NOMO-1 (cell line): ENCODE results near the gene IGSF23.
"Not testable (repeated sequence)": the region's sequence is repeated elsewhere in the genome, so short reads cannot be mapped to it uniquely, and the experiment has no call there.

ENCODE experiments used
- DNase-seq, 2 experiments: peaks; one replicate each; lab custom pipeline; 2025; ENCODE audit not compliant: unreplicated experiment in 2 of 2; lab: John Stamatoyannopoulos, UW

IGSF23 gene

DNA sequence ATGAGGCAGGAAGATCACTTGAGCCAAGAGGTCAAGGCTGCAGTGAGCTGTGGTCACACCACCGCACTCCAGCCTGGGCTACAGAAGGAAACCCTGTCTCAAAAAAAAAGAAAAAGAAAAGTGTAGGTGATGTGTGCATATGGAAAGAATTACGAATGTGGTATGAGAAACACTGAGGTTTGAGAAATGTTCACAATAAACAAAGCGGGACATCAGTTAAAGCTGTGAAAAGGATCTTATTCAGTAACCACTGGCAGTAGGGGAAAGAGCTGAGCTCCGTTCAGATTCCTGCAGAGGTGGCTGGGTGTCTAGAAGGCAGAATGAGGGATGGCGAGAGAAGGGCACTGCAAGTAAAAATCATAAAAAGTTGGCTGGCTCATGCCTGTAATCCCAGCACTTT, 4.1 kb upstream of the IGSF23 start:
- DNase-seq, result no peak

DNA sequence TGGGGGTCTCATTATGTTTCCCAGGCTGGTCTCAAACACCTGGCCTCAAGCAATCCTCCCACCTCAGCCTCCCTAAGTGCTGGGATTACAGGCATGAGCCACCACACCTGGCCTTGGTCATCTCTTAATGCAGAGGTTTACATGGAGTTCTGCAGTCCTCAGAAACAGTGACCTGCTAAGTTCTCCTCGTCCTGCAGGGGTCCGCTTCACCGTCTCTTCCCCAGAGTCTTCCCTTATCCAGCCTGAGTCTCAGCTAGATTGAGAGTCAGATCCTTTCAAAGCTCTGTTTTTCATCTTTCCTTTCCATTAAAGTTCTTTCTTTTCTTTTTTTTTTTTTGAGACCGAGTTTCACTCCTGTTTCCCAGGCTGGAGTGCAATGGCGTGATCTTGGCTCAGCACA, 2.9 kb upstream of the IGSF23 start:
- not testable (repeated sequence) for DNase-seq

DNA sequence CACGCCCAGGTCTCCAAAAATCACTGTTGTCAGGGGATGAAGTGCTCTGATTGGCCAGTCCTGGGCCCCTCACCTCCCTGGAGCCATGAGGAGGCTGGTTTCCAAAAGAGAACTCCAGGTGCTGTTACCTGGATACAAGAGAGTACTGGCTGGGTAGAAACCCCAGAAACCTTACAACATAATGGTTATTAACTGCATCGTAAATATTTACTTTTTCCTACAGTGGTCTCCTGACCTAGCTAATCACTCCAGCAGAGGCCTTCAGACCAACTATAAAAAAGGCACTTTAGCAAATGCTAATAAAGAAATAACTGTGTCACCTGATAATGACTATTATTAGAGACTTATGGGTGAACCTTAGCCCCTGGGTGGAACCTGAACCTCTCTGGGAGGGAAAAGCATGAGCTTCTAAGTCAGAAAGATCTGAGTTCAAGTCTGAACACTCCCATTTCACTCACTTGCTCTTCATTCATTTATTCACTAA, 1.5 kb upstream of the IGSF23 start:
- DNase-seq, result no peak

DNA sequence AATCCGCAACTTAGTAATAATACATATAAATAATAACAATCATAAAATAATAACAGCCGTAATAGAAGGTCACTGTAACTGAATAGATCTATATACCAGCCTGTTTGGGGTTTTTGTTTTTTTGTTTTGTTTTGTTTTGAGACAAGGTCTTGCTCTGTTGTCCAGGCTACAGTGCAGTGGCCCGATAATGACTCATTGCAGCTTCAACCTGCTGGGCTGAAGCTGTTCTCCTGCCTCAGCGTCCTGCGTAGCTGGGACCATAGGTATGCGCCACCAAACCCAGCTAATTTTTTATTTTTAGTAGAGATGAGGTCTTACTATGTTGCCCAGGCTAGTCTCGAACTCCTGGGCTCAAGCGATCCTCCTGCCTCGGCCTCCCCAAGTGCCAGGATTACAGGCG, 950 bp downstream of the IGSF23 start:
- no peak for DNase-seq

DNA sequence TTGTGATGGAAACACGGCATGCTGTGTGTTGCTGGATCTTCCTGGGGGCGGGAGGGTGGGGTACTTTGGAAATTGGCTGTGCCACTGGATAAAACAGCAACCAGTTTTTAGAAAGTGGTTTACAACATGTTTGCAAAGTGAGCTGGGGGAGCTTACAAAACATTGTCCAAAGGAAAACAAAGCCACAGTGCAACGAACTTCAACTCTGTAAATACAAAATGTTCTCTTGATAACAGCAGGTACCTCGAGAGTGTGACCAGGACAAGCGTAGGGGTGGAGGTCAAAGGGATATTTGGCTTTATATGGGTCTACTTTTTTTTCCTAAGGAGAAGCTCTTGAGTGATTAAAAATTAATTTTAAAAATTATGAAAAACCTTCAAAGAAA, 2.5 kb downstream of the IGSF23 start:
- peak in 1 of 2 experiments; percentile 24 for DNase-seq

DNA sequence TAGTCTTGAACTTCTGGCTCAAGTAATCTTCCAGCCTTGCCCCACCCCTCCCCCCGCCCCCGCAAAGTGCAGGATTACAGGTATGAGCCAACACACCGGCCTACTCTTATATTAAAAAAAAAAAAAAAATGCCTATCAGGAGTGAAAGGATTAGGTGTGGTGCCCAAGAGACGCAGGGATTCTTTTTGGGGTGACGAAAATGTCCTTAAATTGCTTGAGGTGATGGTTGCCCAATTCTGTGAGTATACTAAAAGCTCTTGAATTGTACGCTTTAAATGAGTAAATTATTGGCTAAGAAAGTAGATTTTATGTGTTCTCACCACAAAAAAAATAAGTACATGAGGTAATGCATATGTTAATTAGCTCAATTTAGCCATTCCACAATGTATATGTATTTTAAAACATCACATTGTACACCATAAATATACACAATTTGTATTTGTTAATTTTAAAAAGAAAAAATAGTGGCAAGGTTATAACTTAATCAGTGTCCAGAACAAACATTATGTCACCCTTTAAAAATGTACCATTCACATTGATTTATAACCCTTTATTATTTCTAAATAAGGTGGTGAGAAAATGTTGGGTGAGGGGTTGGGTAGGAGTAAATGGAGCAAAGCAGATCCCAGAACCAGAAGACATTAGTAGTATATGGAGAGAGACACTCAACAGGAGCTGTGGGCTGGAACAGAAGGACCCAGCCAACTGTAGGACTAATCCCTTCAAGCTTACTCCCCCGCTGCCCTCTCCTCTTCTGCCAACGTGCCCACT, 3.9 kb downstream of the IGSF23 start:
- no peak for DNase-seq

DNA sequence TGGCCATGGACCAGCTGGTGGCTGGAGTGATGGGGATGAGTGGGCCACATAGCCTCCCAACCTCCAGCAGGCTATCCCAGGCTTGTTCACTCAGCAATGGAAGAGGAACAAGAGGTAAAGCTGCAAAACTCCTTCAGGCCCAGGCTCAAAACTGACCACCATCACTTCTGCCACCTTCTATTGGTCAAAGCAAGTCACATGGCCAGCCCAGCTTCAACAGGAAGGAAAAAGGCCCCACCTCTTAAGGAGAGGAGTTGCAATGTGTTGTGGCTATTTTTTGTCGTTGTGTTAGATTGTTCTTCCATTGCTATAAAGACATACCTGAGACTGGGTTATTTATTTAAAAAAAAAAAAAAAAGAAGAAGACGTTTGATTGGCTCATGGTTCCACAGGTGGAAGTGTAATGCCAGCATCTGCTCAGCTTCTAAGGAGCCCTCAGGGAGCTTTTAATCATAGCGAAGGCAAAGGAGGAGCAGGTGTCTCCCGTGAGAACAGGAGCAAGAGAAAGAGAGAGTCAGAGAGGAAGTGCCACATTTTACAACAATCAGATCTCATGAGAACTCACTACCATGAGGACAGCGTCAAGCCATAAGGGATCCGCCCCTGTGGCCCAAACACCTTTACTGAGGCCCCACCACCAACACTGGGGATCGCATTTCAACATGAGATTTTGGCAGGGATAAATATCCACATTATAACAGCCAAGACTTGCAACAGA, 5.4 kb downstream of the IGSF23 start:
- DNase-seq, result no peak

DNA sequence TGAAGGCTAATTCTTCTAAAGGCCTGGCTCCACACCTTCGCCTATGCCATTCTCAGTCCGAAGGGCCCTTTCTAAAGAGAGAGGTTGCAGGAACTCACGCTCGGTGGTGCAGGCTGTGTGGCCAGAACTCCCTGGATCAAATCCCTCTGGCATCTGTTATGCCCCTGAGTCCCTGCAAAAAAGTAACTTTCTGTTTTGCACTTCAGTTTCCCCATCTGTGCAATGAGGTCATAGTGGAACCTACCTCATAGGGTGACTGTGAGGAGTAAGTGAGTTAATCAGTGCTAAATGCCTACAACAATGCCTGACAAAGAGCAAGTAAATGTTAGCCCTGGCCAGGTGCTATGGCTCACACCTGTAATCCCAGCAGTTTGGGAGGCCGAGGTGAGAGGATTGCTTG, 7.3 kb downstream of the IGSF23 start:
- DNase-seq, result no peak

DNA sequence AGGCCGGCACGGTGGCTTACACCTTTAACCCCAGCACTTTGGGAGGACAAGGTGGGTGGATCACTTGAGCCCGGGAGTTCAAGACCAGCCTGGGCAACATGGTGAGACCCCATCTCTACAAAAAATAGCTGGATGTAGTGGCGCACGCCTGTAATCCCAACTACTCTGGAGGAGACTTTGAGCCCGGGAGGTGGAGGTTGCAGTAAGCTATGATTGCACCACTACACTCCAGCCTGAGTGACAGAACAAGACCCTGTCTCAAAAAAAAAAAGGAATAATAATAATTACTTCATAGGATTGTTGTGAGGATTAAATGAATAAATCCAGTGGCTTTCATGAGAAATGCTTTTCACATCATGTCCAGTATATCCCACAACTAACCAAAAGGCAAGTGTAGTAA, 8.0 kb downstream of the IGSF23 start:
- DNase-seq, result no peak

DNA sequence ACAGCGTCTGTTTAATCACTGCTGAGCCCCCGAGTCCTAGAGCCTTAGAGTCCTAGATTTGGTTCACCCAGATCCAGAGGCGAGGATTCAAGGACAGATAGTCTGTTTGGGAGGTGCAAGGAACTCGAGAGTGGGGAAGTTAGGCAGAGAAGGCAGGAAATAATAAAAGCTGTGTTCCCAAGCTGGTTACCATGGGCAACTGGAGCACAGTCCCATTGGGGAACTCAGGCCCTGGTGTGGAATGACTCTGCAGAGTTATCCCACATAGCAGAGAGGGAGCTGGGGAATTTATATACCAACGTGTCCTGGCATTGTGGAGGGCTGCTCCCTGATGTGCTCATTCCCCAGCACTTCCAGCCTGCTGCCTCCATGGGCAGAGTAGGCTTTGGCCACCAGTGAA, 9.7 kb downstream of the IGSF23 start:
- no peak for DNase-seq

DNA sequence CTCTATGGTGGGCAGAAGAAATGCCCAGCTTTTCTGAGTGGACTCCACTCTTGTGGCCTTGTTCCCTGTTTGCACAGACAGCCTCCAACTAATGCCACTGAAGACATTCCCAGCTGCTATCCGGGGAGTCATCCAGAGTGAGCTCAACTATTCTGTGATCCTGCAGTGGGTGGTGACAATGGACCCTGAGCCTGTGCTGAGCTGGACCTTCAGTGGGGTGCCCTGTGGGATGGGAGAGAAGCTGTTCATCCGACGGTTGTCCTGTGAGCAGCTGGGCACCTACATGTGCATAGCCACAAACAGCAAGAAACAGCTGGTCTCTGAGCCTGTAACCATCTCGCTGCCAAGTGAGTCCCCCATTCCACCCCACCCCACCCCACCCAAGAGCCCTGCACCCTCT, 10.3 kb downstream of the IGSF23 start:
- no peak for DNase-seq

DNA sequence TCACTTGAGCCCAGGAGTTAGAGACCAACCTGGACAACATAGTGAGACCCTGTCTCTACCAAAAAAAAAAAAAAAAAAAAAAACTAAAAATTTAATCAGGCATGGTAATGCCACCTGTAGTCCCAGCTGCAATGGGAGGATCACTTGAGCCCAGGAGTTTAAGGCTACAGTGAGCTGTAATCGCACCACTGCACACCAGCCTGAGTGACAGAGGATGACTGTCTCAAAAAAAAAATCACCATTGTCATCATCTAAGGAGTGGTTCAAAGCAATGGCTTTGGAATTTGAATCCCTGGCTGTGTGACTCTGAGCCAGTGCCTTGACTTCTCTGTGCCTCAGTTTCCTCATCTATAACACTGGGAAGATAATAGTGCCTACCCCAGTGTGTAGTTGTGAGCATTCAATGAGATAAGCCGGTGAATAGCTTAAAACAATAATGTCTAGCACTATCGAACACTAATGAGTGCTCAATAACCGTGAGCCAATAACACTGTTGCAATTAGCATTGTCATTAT, 11.5 kb downstream of the IGSF23 start:
- DNase-seq, result no peak

DNA sequence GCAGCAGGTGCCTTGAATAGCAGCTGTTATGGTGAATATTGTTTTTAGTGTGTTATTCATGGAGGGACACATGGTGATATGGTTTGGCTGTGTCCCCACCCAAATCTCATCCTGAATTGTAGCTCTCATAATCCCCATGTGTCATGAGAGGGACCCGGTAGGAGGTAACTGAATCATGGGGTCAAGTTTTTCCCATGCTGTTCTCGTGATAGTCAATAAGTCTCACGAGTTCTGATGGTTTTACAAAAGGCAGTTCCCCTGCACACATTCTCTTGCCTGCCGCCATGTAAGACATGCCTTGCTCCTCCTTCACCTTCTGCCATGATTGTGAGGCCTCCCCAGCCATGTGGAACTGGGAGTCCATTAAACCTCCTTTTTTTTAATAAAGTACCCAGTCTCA, 12.3 kb downstream of the IGSF23 start:
- not testable (repeated sequence) for DNase-seq

DNA sequence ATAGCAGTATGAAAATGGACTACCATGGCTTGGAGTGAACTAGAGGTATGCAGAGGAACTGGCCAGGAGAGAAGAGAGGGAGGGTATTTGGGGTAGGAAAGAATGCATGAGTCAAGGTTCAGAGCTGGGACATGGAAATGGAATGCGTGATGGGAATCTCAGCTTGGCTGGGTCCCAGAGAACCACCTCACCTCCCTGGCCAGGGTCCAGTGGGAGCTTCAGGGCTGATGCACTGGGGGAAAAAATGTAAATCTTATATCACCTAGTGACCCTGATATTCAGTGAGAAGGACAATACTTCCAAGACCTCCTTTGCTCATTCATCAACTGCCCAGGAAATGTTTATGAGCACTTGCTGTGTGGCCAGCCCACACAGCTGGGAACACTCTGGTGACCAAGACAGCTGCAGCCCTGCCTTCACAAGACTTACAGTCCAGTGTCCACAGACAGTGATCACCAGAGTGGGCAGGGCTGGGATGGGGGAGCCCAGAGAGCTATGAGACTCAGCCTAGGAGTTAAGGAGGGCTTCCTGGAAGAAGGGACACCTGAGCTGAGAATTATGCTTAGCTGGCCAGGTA, 12.8 kb downstream of the IGSF23 start:
- DNase-seq, result no peak

DNA sequence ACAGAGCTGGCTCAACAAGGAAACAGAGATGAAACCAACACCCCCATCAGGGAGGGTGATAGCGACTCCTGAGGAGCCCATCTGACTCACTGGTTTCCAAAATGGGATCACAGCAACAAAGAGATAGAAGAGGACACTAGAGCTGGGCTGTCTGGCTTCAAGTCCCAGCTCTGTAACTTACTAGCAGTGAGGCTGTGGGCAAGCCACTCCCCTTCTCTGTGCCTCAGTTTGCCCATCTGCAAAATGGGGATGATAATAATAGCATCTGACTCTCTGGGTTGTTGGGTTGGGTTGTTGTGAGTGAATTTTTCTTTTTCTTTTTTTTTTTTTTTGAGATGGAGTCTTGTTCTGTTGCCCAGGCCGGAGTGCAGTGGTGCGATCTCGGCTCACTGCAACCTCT, 14.3 kb downstream of the IGSF23 start:
- no peak for DNase-seq

DNA sequence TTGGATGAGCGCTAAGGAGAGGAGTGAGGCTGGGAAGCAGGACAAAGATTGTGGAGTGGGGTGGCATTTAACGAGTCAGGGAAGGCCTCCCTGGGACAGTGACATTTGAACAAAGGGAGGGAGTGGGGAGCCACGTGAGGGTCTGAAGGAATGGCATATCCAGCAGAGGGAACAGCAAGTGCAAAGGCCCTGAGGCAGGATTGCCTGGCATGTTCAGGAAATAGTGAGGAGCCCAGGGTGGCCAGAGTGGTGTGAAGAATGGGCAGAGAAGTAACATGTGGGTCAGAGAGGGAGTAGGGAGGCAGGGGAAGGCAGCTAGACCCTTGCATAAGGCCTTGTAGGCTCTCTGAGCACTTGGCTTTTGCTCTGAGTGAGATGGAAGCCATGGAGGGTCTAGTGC, 15.4 kb downstream of the IGSF23 start:
- DNase-seq, result no peak

DNA sequence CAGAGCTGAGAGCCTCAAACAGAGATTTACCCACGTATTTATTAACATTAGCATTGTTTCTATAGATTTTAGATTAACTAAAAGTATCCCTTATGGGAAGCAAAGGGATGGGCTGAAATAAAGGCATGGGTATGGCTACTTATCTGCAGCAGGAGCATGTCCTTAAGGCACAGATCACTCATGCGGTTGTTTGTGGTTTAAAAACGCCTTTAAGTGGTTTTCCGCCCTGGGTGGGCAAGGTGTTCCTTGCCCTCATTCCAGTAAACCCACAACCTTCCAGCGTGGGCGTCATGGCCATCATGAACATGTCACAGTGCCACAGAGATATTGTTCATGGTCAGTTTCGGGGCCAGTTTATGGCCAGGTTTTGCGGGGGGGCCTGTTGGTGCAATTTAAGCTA, 18.2 kb downstream of the IGSF23 start:
- not testable (repeated sequence) for DNase-seq

DNA sequence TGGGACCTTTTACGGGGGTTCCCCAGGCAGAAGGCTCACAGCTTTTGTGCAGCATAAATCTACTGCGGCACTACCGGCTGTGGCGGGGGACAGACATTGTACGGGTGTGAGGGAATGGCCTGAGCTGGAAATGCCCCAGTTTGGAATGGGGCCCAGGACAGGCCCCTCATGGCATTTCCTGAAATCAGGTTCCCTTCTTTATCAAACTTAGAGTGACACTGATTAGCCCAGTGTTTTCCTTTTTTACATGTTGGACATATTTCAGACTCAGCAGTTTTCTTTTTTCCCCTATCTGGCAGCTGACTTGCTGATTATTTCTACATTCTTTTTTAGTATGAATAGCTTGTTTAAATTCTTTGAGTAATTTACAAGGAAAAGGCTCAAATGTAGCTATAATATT, 20.7 kb downstream of the IGSF23 start:
- DNase-seq, result not testable (repeated sequence)

DNA sequence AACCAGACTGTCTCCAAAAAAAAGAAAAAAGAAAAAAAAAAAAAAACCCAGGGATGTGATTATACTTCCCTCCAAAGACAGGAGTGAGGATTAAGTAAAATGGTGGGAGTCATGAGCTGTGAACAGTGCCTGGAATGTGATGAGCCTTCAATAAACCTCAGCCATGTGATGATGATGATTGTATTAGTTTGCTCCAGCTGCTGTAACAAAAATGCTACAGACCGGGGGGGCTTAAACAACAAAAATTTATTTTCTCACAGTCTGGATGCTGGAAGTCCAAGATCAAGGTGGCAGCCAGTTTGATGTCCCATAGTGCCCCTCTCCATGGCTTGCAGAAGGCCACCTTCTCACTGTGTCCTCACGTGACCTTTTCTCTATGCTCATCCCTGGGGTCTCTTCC, 21.4 kb downstream of the IGSF23 start:
- no peak for DNase-seq

DNA sequence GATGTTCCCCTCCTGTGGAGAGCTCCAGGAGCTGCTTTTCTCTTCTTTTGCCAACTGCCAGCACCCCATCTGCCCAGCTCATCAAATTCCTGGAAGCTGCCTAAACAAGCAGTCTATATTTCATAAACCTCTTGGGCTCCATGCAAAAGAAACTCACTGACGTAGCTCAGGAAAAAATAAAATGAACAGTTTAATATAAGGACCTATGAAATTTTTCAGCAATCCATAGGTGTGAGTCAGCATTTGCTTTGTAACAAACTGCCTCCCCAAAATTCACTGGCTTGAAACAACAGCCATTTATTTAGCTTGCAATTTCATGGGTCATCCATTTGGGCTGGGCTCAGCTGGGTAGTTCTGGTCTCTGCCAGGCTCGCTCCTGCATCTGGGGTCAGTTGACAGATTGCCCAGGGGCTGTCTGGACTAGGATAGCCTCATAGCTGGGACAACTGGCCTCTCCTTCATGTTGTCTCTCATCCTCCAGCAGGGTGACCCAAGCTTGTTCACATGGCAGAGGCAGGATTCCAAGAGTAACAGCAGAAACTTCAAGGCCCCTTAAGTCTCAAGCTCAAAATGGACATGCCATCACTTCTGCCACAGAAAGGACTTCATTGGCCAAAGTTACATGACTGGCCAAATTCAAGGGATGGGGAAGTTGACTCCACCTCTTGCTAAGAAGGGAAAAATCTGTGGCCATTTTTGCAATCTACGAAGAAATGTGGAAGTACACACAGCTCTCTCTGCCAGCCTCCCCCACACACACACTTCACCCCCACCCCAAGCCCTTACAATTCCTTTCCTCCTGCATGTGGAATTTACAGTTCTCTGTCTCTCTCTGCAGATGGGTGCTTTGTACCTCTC, 22.4 kb downstream of the IGSF23 start:
- DNase-seq, result peak; percentile 48 to 70
